Endothelial cell of umbilical vein (primary cell): ENCODE results near the gene GTPBP3.

Experiments
- EZH2 ChIP-seq: IDR thresholded peaks from 2 replicates; pipeline ENCODE4 v1.6.1; 2012; ENCODE audit warnings: borderline replicate concordance, low read depth, mild to moderate bottlenecking, moderate library complexity, low read length, inconsistent platforms; ENCODE audit not compliant: severe bottlenecking
- FOS ChIP-seq: IDR thresholded peaks from 2 replicates; pipeline ENCODE4 v1.6.1; 2011; ENCODE audit warnings: mild to moderate bottlenecking, low read length, moderate library complexity, borderline replicate concordance; ENCODE audit not compliant: insufficient read depth
- MYC ChIP-seq: IDR thresholded peaks from one replicate; pipeline ENCODE4 v1.6.1; 2011; ENCODE audit warnings: mild to moderate bottlenecking, low read depth, low read length
- POLR2A ChIP-seq: IDR thresholded peaks from 2 replicates; pipeline ENCODE4 v1.6.1; 2012; ENCODE audit warnings: low read depth, mild to moderate bottlenecking, control low read depth, low read length
- POLR2AphosphoS5 ChIP-seq: IDR thresholded peaks from 2 replicates; pipeline ENCODE4 v1.6.1; 2012; ENCODE audit warnings: low read depth, mild to moderate bottlenecking, control low read depth, low read length, moderate library complexity; ENCODE audit not compliant: insufficient read depth
- TF ChIP-seq, protein P1 (sequence below), 2 donors: IDR thresholded peaks; 1 replicate in 1 of 2; 2 replicates in 1 of 2; pipeline ENCODE4 v1.5.1; 2011; ENCODE audit warnings: low read length in 2 of 2, mild to moderate bottlenecking in 2 of 2, moderate library complexity in 2 of 2, control low read depth in 1 of 2, inconsistent platforms in 1 of 2, low read depth in 1 of 2; ENCODE audit not compliant: insufficient read depth in 1 of 2; ENCODE audit errors: extremely low read depth in 1 of 2

DNA sequence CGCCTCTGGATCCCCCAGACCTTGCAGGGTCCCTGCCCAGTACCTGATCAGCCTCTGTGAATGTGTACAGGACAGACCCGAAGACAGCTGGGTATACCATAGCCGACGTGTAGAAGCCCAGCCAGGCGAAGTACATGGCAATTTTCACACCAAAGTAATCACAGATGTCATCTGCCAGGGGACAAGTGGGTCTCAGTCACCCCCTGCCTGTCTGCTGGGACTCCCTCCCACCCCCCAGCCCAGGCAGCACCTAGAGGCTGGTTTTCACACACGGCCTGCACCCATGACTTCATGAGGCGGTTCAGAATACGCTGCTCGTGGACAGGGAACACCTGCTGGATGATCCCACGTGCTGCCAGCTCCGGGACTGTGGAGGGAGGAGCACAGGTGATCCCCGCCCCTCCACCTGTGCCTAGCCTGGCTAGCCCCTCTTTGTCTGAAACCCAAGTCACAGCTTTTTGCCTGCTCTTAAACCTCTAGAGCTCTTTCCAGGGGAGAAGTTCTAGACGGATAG is 6.3 kb upstream of the GTPBP3 start:
- TF ChIP-seq MYC (no peak), FOS (no peak), POLR2A (no peak), POLR2AphosphoS5 (no peak), EZH2 (no peak)
- TF ChIP-seq, protein P1, sequence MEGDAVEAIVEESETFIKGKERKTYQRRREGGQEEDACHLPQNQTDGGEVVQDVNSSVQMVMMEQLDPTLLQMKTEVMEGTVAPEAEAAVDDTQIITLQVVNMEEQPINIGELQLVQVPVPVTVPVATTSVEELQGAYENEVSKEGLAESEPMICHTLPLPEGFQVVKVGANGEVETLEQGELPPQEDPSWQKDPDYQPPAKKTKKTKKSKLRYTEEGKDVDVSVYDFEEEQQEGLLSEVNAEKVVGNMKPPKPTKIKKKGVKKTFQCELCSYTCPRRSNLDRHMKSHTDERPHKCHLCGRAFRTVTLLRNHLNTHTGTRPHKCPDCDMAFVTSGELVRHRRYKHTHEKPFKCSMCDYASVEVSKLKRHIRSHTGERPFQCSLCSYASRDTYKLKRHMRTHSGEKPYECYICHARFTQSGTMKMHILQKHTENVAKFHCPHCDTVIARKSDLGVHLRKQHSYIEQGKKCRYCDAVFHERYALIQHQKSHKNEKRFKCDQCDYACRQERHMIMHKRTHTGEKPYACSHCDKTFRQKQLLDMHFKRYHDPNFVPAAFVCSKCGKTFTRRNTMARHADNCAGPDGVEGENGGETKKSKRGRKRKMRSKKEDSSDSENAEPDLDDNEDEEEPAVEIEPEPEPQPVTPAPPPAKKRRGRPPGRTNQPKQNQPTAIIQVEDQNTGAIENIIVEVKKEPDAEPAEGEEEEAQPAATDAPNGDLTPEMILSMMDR (IDR thresholded peaks at IDR 0.05; ENCODE audit: extremely low read depth in 1 of 2, insufficient read depth in 1 of 2, low read depth in 1 of 2, low read length in 2 of 2), result no peak
